ENCODE data around the gene METTL25B.
A peak's percentile ranks its signal among the peaks of the same experiment; 100 is the strongest.

Gene METTL25B

DNA sequence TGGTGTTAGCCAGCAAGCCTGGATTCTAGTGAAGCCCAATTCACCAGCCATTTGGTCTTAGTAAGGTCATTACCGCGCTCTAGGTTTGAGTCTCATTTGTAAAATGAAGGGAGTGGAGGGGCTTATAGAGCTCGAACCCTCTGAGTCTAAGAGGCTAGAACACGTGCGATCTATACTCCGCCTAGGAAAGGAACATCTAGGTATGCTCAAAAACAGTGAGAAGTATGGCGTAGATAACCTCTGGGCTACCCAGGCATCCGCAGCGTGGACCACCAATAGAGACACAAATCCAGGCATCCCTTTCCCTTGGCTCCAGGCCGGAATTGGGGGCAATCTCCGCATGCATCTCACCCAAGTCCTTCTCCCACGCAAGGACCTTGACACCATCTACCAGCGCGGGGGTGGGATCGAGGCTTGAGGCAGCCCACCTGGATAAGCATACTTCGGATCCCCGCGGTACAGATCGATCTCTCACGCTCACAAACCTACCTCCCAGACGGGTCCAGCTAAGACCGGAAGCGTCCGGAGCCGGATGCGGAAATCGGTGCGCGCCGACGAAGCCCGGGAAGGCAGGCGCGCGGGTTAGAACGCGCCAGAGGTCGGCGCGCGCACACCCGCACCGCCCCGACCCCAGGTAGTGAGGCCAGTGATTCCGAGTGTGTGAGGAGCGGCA, at the start of gene METTL25B:
Gene METTL25B (plus strand): TSS at position 544 of the 673 bp plus-strand sequence. CDS start 636 bp downstream, outside the sequence.
- peak; percentile 93 for DNase-seq
- TF ChIP-seq POLR2A (IDR thresholded peaks at IDR 0.05; ENCODE audit: low read length) (peak; percentile 55), GATA1 (IDR thresholded peaks at IDR 0.05; ENCODE audit: low read depth, low read length) (no peak)

DNA sequence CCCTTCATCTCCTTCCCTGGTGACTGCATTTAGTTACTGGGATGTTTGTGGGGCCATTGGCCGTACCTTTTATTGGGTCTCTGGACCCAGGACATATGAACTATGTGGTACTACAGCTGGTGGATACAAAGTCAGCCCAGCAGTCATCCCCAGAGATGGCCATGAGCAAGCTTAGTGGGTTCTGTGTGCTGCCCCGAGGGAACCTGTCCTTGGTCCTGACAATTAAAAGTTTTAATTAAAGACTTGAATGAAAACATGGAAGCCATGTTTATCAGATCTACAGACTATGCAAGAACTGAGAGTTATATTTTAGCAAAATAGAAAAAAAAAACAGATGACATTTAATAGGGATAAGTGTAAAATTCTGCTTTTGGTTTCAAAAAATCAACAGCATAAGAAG, 48.2 kb upstream of the METTL25B start:
- no peak for DNase-seq
- no peak for TF ChIP-seq GATA1 (IDR thresholded peaks at IDR 0.05; ENCODE audit: low read depth, low read length)
- no peak for TF ChIP-seq POLR2A (IDR thresholded peaks at IDR 0.05; ENCODE audit: low read length)

DNA sequence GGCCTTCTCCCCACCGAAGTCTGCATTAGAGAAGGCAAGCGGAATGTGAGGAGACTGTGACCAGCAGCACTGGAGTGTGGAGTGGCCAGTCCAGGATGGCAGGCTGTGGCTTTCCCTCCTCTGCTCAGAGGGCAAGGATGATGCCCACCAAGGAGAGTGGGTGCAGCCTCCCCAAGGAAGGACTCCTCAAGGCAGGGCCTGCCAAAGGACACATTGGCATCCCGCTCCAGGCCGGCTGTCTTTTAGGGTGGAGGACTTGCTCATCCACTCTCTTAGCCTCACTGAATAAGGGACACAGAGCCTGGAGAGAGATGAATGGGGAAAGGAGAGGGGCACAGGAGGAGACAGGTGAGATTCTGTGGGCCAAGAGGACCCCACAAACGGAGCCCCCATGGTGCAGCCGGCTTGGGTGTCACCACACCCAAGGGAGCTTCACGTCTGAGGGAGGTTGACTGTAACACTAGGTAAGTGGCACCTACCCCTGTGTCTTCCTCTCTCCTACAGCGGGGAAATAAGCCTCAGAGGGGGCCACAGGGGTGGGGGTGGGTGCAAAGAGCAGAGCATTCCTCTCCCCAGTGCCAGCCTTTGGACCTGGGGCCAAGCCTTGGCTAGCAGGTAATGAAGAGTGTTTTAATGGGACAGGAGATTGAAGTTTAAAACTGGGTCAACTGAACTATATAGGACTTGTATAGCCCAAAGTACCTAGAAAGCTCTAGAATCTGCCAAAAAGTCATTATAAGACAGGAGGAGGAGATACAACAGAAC, 46.9 kb upstream of the METTL25B start:
- TF ChIP-seq GATA1 (IDR thresholded peaks at IDR 0.05; ENCODE audit: low read depth, low read length) (no peak), POLR2A (IDR thresholded peaks at IDR 0.05; ENCODE audit: low read length) (no peak)
- DNase-seq, result no peak

DNA sequence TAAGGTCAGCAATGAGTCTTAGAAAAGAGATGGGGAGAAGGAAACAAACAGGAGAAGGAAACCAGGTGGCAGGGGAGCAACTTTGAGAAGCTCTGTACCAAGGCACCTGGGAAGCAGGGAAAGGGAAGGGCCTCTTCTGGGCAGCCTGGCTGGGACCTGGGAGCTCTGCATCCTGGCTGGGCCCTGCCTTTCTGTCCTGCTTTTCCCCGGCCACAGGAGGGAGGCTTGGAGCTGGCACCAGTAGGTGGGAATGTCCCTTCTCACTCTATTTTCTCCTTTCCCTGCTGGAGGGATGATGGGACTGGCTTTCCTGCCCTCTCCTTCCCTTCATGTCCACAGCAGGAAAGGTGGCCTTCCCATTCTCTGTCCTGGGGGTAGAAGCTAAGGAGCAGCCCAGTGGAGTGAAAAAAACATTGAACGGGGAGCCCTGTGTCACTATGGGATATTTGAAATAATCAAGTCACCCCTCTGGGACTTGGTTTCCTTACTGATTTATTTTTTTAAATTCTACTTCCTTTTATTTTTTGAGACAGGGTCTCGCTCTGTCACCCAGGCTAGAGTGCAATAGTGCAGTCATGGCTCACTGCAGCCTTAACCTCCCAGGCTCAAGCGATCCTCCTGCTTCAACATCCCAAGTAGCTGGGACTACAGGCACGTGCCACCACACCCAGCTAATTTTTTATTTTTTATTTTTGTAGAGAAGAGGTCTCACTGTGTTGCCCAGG, 45.9 kb upstream of the METTL25B start:
- no peak for DNase-seq
- TF ChIP-seq GATA1 (IDR thresholded peaks at IDR 0.05; ENCODE audit: low read depth, low read length) (no peak), POLR2A (IDR thresholded peaks at IDR 0.05; ENCODE audit: low read length) (no peak)

DNA sequence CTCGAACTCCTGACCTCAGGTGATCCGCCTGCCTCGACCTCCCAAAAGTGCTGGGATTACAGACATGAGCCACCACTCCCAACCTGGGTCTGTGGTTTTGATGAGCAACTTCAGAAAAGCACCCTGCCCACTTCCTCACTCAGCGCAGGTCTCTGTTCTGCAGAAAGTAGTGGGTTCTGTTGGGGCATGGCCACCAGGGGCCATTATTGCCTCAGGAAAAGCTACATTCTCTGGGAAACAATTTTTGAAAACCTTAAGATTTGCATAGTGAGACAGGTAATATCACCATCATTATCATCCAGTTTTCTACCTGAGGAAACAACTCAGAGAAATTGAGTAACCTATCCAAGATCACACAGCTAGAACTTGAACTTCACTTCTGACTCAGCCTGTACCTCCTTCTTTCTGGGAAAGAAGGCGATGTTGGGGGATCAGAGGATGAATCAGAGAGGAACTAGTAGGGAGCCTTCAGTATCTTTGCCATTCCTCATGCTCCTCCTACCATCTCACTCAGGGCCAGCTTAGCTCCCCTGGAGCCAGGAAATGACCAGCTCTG, 44.0 kb upstream of the METTL25B start:
- DNase-seq, result no peak
- TF ChIP-seq POLR2A (IDR thresholded peaks at IDR 0.05; ENCODE audit: low read length), result no peak
- TF ChIP-seq GATA1 (IDR thresholded peaks at IDR 0.05; ENCODE audit: low read depth, low read length), result no peak

DNA sequence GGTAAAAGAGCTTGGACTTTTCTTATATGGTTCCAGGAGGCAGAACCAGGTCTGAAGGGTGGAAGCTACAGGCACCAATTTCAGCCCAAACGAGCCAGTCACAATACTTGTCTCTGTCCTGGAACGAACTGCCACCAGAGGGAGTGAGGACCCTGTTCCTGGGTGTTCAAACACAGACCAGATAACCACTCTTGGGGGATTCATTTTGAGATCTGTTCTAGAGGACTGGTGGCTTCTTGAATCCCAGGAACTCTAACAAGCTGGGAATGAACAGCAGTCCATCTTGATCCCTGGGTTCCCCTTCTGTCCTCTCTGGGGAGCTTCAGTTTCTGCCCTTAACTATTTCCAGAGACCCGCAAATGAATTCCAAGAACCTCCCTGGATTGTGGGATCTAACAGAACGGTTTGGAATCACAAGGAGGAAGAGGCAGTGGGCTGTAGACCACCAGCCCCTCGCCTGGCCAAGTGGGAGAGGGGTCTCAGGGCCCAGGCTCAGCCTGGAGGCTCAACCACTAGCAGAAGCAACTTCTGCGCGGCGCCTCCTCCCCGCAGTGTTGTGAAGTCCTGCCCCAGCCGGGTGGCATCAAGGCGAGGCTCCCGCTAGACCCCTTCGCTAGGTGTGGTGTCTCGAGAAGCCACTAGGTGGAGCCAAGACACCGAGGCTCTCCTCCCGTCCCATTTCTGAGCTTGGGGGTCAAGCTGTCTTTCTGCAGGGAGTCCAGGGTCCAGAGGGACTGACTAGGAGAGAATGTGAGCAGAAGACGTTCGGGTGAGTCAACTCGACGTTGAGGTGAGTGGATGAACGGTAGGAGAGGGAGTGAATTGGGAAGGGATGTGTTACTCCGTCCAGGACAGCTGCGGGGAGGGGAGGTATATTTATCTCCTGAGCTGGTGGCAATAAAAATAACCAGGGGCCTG, 39.0 kb upstream of the METTL25B start:
- TF ChIP-seq POLR2A (IDR thresholded peaks at IDR 0.05; ENCODE audit: low read length) (no peak), GATA1 (IDR thresholded peaks at IDR 0.05; ENCODE audit: low read depth, low read length) (no peak)
- DNase-seq, result peak; percentile 75 to 81

DNA sequence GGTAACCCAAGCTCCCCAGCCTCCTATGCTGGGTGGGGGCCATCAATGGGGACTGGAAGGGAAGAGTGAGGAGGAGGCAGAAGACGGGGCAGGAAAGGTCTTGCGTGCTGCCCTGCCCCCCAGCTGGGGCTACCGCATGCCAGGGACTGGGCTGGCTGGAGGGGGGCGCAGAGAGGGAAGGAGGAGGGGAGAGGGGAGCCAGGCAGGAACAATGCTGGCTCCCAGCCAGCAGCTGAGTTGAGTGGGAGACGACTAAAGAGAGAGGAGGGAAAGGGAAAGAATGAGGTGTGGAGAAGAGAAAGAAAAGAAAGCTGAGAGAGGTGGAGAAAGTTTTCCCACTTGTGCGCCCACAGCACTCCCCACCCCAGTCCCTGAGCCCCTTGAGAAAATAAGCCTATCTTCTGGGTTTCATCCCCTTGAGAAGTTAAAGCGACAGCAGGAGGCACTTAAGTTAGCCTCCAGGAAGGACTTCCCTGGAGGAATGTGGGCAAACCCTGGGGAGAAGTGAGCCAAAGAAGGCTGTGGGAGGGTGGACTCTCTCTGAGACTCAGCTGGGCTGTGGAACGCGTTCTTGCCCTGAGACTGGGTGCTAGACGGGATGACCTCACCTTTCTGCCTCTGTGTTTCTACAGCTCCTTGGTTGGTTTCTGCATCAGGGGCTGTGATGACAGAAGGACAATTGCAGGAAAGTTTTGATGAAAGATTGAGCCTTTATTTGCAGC, 38.2 kb upstream of the METTL25B start:
- TF ChIP-seq GATA1 (IDR thresholded peaks at IDR 0.05; ENCODE audit: low read depth, low read length) (no peak), POLR2A (IDR thresholded peaks at IDR 0.05; ENCODE audit: low read length) (no peak)

DNA sequence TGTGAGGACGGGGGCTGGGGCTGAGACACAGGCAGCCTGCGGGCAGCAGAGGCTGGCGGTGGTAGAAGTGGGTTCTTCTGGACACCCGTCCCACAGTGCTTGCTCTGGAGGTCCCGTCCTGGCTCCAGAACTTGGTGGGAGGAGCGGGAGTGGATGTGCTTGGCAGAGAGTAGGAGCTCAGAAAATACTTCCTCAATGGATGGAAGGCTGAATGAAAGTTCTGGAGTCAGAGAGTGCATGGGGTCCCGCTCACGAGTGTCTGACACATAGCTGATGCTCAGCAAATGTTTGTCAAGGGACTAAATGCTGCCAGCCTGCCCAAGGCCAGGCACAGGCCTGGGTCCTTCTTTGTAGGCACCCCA, 37.6 kb upstream of the METTL25B start:
- TF ChIP-seq GATA1 (IDR thresholded peaks at IDR 0.05; ENCODE audit: low read depth, low read length) (no peak), POLR2A (IDR thresholded peaks at IDR 0.05; ENCODE audit: low read length) (no peak)
- DNase-seq, result no peak

More for the DNA sequence above, 38.2 kb upstream of the METTL25B start:
- no peak for DNase-seq

DNA sequence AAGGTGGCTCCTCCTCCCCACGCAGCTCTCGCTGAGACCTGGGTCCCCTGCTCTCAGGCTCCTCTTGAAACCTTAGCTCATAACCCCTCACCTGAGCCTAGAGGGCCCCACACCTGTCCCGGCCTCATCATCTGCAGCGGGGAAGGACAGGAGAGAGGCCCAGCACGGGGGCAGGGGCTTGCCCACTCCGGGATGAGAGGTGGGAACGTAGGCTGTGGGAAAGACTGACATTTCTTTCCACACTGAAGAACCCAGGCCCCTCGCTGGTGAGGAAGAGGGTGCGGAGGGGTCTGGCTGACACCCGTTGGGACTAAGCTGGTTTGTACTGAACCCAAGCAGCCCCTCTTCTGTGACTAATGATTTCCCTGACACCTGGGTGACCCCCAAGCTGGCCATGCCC, 37.1 kb upstream of the METTL25B start:
- no peak for TF ChIP-seq POLR2A (IDR thresholded peaks at IDR 0.05; ENCODE audit: low read length)
- no peak for TF ChIP-seq GATA1 (IDR thresholded peaks at IDR 0.05; ENCODE audit: low read depth, low read length)
- DNase-seq, result no peak

DNA sequence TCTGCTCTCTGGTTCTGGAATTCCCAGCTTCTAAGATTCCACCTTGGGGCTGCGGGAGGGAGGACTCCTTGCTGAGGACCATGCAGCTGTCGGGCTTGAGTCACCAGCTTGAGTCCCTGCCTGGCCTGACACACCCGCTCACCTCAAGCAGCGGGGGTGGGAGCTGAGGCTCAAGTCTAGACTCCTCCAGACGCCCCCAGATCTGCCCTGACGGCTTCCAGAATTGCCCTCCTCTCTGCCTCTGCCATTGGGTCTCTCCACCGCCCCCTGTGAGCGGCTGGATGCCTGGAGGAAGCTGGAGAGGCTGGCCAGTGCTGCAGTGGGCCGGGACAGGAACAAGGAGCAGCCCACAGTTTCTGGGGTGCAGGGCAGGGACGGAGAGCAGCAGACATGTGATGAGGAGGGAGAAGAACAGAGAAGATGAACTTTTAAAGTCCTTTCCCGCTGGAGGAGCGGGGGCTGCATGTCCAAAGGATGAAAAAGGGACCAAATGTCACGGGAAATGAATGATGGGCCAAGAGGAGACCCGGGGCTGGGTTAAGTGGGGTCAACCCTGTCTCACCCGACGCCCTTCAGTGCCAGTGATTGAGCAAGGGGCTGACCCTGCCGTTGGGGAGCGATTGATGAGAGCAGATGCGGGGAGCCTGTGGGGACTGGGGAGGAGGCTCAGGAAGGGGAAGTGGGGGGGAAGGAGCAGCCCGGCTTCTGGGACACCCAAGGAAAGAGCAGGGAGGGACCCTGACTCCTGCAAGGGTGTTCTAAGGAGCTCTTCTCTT, 36.4 kb upstream of the METTL25B start:
- no peak for DNase-seq
- TF ChIP-seq GATA1 (IDR thresholded peaks at IDR 0.05; ENCODE audit: low read depth, low read length), result no peak
- no peak for TF ChIP-seq POLR2A (IDR thresholded peaks at IDR 0.05; ENCODE audit: low read length)

DNA sequence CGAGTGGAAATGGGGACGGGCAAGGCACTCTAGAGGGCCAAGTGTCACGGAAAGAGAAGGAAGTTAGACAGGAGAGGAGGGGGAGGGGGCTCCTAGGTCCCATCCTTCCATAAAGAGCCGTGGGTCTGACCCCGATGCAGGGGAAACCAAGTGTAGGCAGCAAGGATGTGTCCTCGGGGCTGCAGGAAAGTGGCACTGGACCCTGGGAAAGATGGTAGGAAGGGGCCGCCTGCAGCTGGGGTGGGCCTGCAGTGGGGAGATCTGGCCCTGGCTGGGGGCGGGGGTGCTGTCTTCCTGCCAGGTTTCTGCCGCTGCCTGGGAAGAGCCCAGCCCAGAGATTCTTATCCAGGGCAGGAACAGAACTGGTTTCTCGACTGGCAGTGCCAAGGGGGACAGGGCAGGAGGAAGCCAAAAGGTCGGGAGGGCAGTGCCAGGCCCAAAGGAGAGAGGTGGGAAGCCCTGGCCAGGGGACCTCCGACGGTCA, 35.8 kb upstream of the METTL25B start:
- TF ChIP-seq POLR2A (IDR thresholded peaks at IDR 0.05; ENCODE audit: low read length), result no peak
- TF ChIP-seq GATA1 (IDR thresholded peaks at IDR 0.05; ENCODE audit: low read depth, low read length), result no peak
- no peak for DNase-seq

Measured in erythroblast (primary cell).